Measurements from ENCODE around the gene FOSB. TPM values are rescaled to one million over a fixed set of nuclear protein-coding genes. Genes with fewer than 3 reads are reported as not detected.

Gene FOSB
- total and polyA plus RNA-seq, 9 of the 15 experiments (the other 6 are each of a cell fraction or from before 2014, with no cell fraction given), result 0.11 to 2.7 (median 0.73) TPM

GRCh38 chr19:45464274-45464673 is 3.5 kb upstream of the FOSB start (continued):
- TF ChIP-seq UBTF (IDR thresholded peaks at IDR 0.05; ENCODE audit: borderline replicate concordance in 1 of 2, low read depth in 2 of 2, low read length in 2 of 2), result no peak
- TF ChIP-seq HIVEP1 (CRISPR knock-in tag; IDR thresholded peaks at IDR 0.05), result no peak
- TF ChIP-seq KAT2B (IDR thresholded peaks at IDR 0.05; ENCODE audit: low read depth, low read length), result no peak
- no peak for TF ChIP-seq TAF15 (IDR thresholded peaks at IDR 0.05; ENCODE audit: low read depth, low read length)
- no peak for TF ChIP-seq ZNF24 (IDR thresholded peaks at IDR 0.05)
- TF ChIP-seq ZNF668 (CRISPR knock-in tag; IDR thresholded peaks at IDR 0.05), result no peak
- TF ChIP-seq NFE2L1 (tag; IDR thresholded peaks at IDR 0.05; ENCODE audit: borderline replicate concordance, low read depth), result no peak
- TF ChIP-seq MEIS2 (IDR thresholded peaks at IDR 0.05; ENCODE audit: partially characterized antibody), result no peak
- TF ChIP-seq TBP (optimal IDR thresholded peaks at IDR 0.05; ENCODE audit: low read depth, low read length), result no peak
- TF ChIP-seq RREB1 (CRISPR knock-in tag; IDR thresholded peaks at IDR 0.05), result no peak
- no peak for TF ChIP-seq NR3C1 (CRISPR knock-in tag; IDR thresholded peaks at IDR 0.05)
- no peak for TF ChIP-seq ZNF165 (CRISPR knock-in tag; IDR thresholded peaks at IDR 0.05; ENCODE audit: borderline replicate concordance)
- no peak for TF ChIP-seq YY1 (IDR thresholded peaks at IDR 0.05; ENCODE audit: borderline replicate concordance in 1 of 3, control insufficient read depth in 1 of 3, extremely low read depth in 1 of 3, insufficient read depth in 3 of 3, insufficient read length in 1 of 3, insufficient replicate concordance in 2 of 3, low read depth in 1 of 3, low read length in 2 of 3)
- no peak for TF ChIP-seq ZNF75A (CRISPR knock-in tag; IDR thresholded peaks at IDR 0.05)
- 0 out of 2 replicates have a peak, but pooled peaks have one; percentile 20 for TF ChIP-seq PTBP1 (IDR thresholded peaks at IDR 0.05; ENCODE audit: low read depth, low read length)
- TF ChIP-seq MED1 (CRISPR knock-in tag; IDR thresholded peaks at IDR 0.05; ENCODE audit: borderline replicate concordance), result no peak
- TF ChIP-seq EZH2 (IDR thresholded peaks at IDR 0.05; ENCODE audit: borderline replicate concordance, low read depth, low read length), result no peak
- no peak for TF ChIP-seq NFIC (IDR thresholded peaks at IDR 0.05)
- no peak for TF ChIP-seq ZNF146 (CRISPR knock-in tag; IDR thresholded peaks at IDR 0.05; ENCODE audit: unreplicated experiment)
- no peak for TF ChIP-seq NR2C1 (IDR thresholded peaks at IDR 0.05)
- TF ChIP-seq NR2C1 (tag; IDR thresholded peaks at IDR 0.05), result no peak
- peak; percentile 87; the same call in 1 of the 2 replicates for TF ChIP-seq SMARCA5 (IDR thresholded peaks at IDR 0.05)
